HepG2 (cell line): ENCODE results near the gene POU2AF2. TPM values are rescaled to one million over a fixed set of nuclear protein-coding genes. Genes with fewer than 3 reads are reported as not detected.

Experiments
- ATAC-seq: fragments of 200-7000 bp; cut with Tn5 transposase; 3 replicates; pipeline ENCODE4 v1.9.1; 2020; ENCODE audit warnings: mild to moderate bottlenecking, moderate library complexity
- BruUV-seq: library from RNA; stranded (reverse); fragments of 400-500 nt; replicated peaks from 2 replicates; lab custom pipeline; 2021; lab: Mats Ljungman, UMichigan
- CTCF ChIA-PET: fragments of 300-600 bp; formaldehyde crosslinking; extraction: SDS; loops from one replicate; lab custom pipeline; 2021; ENCODE audit warnings: low total read pairs, inconsistent platforms, low intra/inter-chr PET ratio; lab: Yijun Ruan, JAX
- POLR2A ChIA-PET: fragments of 350-600 bp; sonication (Branson Sonifier 250); formaldehyde crosslinking; loops from one replicate; lab custom pipeline; 2020; ENCODE audit warnings: antibody characterized with exemption, inconsistent platforms; lab: Yijun Ruan, JAX
- DNase-seq: peaks from one replicate; pipeline ENCODE4 v3.0.0-alpha.2; 2015; ENCODE audit warnings: low spot score
- FAIRE-seq: peaks from 3 replicates; lab custom pipeline; 2011; peaks lifted over from hg19 to GRCh38; lab: Jason Lieb, UNC
- H2AFZ ChIP-seq: one replicate; pipeline ENCODE4 v1.6.1; 2011; ENCODE audit warnings: low read length, inconsistent platforms
- H3K27ac ChIP-seq: fragments of 300-600 bp; 3 replicates; pipeline ENCODE4 v1.8.0; 2011; ENCODE audit warnings: mixed run types, mild to moderate bottlenecking, mixed read lengths, low read length, inconsistent platforms; ENCODE audit not compliant: insufficient read depth; ENCODE audit errors: extremely low read length
- H3K27me3 ChIP-seq, 2 experiments: fragments of 200-600 bp in 1 of 2; 2 replicates in 1 of 2; 3 replicates in 1 of 2; pipeline versions ENCODE4 v1.6.0 to v1.8.0; 2011; ENCODE audit warnings: low read length in 2 of 2, mild to moderate bottlenecking in 2 of 2, moderate library complexity in 2 of 2, inconsistent platforms in 1 of 2; ENCODE audit not compliant: insufficient read depth in 2 of 2, control insufficient read depth in 1 of 2
- H3K36me3 ChIP-seq, 2 experiments: fragments of 200-600 bp in 1 of 2; replicated peaks in 1 of 2; 2 replicates in 1 of 2; 3 replicates in 1 of 2; pipeline versions ENCODE4 v1.5.1 to v1.8.0; 2011; ENCODE audit warnings: low read length in 2 of 2, inconsistent platforms in 1 of 2; ENCODE audit not compliant: insufficient read depth in 2 of 2, control insufficient read depth in 1 of 2
- H3K4me1 ChIP-seq: 2 replicates; pipeline ENCODE4 v1.5.1; 2012; ENCODE audit warnings: low read length, inconsistent platforms; ENCODE audit not compliant: insufficient read depth
- H3K4me2 ChIP-seq: 2 replicates; pipeline ENCODE4 v1.6.0; 2011; ENCODE audit warnings: low read depth, low read length, inconsistent platforms
- H3K4me3 ChIP-seq, 3 experiments: fragments of 200-600 bp in 1 of 3; sonication (generic), shearing (Covaris generic) in 1 of 3; replicated peaks in 1 of 3; 2 replicates each; pipeline ENCODE4 v1.5.1; 2011 to 2016; ENCODE audit warnings: low read length in 3 of 3, inconsistent platforms in 2 of 3, low read depth in 2 of 3, mild to moderate bottlenecking in 2 of 3, control low read depth in 1 of 3, mixed read lengths in 1 of 3; ENCODE audit not compliant: insufficient read depth in 1 of 3
- H3K79me2 ChIP-seq: one replicate; pipeline ENCODE4 v1.6.1; 2011; ENCODE audit warnings: low read length, inconsistent platforms; ENCODE audit not compliant: insufficient read depth
- H3K9ac ChIP-seq: 2 replicates; pipeline ENCODE4 v1.6.0; 2011; ENCODE audit warnings: mild to moderate bottlenecking, low read depth, low read length, inconsistent platforms; ENCODE audit not compliant: insufficient read depth
- H3K9me3 ChIP-seq: 2 replicates; pipeline ENCODE4 v1.5.1; 2012; ENCODE audit warnings: mild to moderate bottlenecking, low read length
- H4K20me1 ChIP-seq: 2 replicates; pipeline ENCODE4 v1.6.0; 2011; ENCODE audit warnings: inconsistent platforms, mild to moderate bottlenecking, low read length, moderate library complexity; ENCODE audit not compliant: insufficient read depth
- ASH2L ChIP-seq: fragments of 300-600, 200-600 bp; sonication (generic); IDR thresholded peaks from 2 replicates; pipeline ENCODE4 v1.7.0; 2017; ENCODE audit warnings: low read depth, mild to moderate bottlenecking, moderate library complexity, mixed read lengths, low read length; ENCODE audit not compliant: insufficient read length
- E2F1 ChIP-seq: sonication (generic); formaldehyde crosslinking; IDR thresholded peaks from 2 replicates; pipeline ENCODE4 v1.5.0; 2020; ENCODE audit warnings: missing genetic modification reagents
- FOXO1 ChIP-seq: sonication (generic); formaldehyde crosslinking; IDR thresholded peaks from 2 replicates; pipeline ENCODE4 v1.4.0; 2020; ENCODE audit warnings: missing genetic modification reagents
- KDM1A ChIP-seq: IDR thresholded peaks from 2 replicates; pipeline ENCODE4 v1.6.1; 2016; ENCODE audit warnings: missing compliant biosample characterization
- NCOA2 ChIP-seq: sonication (generic); formaldehyde crosslinking; IDR thresholded peaks from 2 replicates; pipeline ENCODE4 v1.8.0; 2022; ENCODE audit warnings: inconsistent platforms
- NR2F6 ChIP-seq, 2 experiments: IDR thresholded peaks; 2 replicates each; pipeline ENCODE4 v1.6.1; 2016; ENCODE audit warnings: antibody characterized with exemption in 1 of 2, mild to moderate bottlenecking in 1 of 2
- ONECUT2 ChIP-seq: sonication (generic); formaldehyde crosslinking; IDR thresholded peaks from 2 replicates; pipeline ENCODE4 v1.4.0; 2020; ENCODE audit warnings: missing genetic modification reagents
- PCBP1 ChIP-seq: fragments of 200-400 bp; formaldehyde crosslinking; IDR thresholded peaks from 2 replicates; pipeline ENCODE4 v1.6.1; 2017; ENCODE audit warnings: mild to moderate bottlenecking, low read depth, low read length, borderline replicate concordance
- RBAK ChIP-seq: sonication (generic); formaldehyde crosslinking; IDR thresholded peaks from 2 replicates; pipeline ENCODE4 v1.5.1; 2020; ENCODE audit warnings: mild to moderate bottlenecking, missing genetic modification reagents
- RCOR2 ChIP-seq: IDR thresholded peaks from 2 replicates; pipeline ENCODE4 v1.6.1; 2016; ENCODE audit warnings: missing biosample characterization, missing genetic modification reagents
- SRY ChIP-seq: sonication (generic); formaldehyde crosslinking; IDR thresholded peaks from 2 replicates; pipeline ENCODE4 v1.8.0; 2022; ENCODE audit warnings: mild to moderate bottlenecking, missing genetic modification reagents
- TRAFD1 ChIP-seq: sonication (generic); formaldehyde crosslinking; IDR thresholded peaks from 2 replicates; pipeline ENCODE4 v1.5.1; 2020; ENCODE audit warnings: missing genetic modification reagents, mild to moderate bottlenecking, borderline replicate concordance
- ZNF274 ChIP-seq: sonication (generic); formaldehyde crosslinking; IDR thresholded peaks from 2 replicates; pipeline ENCODE4 v1.5.1; 2020; ENCODE audit warnings: mild to moderate bottlenecking, missing genetic modification reagents
- ZNF460 ChIP-seq: sonication (generic); formaldehyde crosslinking; IDR thresholded peaks from 2 replicates; pipeline ENCODE4 v1.5.1; 2020; ENCODE audit warnings: missing genetic modification reagents, mild to moderate bottlenecking, borderline replicate concordance
- ZNF567 ChIP-seq: sonication (generic); formaldehyde crosslinking; IDR thresholded peaks from 2 replicates; pipeline ENCODE4 v1.8.1; 2023; ENCODE audit warnings: mild to moderate bottlenecking, missing genetic modification reagents, borderline replicate concordance
- ZNF770 ChIP-seq: sonication (generic); formaldehyde crosslinking; IDR thresholded peaks from 2 replicates; pipeline ENCODE4 v1.5.0; 2020; ENCODE audit warnings: mild to moderate bottlenecking, missing genetic modification reagents
- ZSCAN21 ChIP-seq: sonication (generic); formaldehyde crosslinking; IDR thresholded peaks from 2 replicates; pipeline ENCODE4 v1.8.0; 2022; ENCODE audit warnings: mild to moderate bottlenecking, missing genetic modification reagents, moderate library complexity, borderline replicate concordance
- WGBS: methylation state at CpG from one replicate; pipeline ENCODE4 v1.1.6; 2017; ENCODE audit warnings: low lambda C conversion rate; 5-methylcytosine and 5-hydroxymethylcytosine counted together
- in situ Hi-C: cut with HindIII; loops from 2 replicates; pipeline ENCODE4 v1.10.0; 2017; ENCODE audit warnings: low pct_unique_long_range_greater_than_20kb; ENCODE audit not compliant: extremely low pct_ligation_motif_present
- intact Hi-C: fragments of 100-400 bp; cut with micrococcal nuclease; formaldehyde crosslinking; loops from one replicate; pipeline ENCODE4 v1.10.0; 2022; ENCODE audit not compliant: unreplicated experiment
- polyA plus RNA-seq, 8 experiments: library from polyadenylated mRNA; depleted of rRNA in 3 of 8; stranded (reverse) in 7 of 8; unstranded in 1 of 8; fragments of >200 nt; fragmentation: Illumina TruSeq in 4 of 8; extraction: Trizol in 4 of 8; gene quantifications; 2 replicates each; pipeline versions ENCODE4 v1.2.1 to v1.2.3, GENCODE V29; 2011 to 2016; ENCODE audit warnings: low read depth in 4 of 8, missing spikeins in 1 of 8, mixed read lengths in 1 of 8; ENCODE audit not compliant: insufficient read depth in 1 of 8
- total RNA-seq, 5 experiments: library from RNA; depleted of rRNA; stranded (reverse); fragments of >200 nt; fragmentation: Illumina TruSeq; extraction: Trizol; gene quantifications; 2 replicates each; pipeline ENCODE4 v1.2.3, GENCODE V29; 2016; ENCODE audit warnings: low read depth in 1 of 5

The POU2AF2 gene
- total and polyA plus RNA-seq, 2 of the 13 experiments (the other 11 are each of a cell fraction or from before 2014, with no cell fraction given) = 0.11 TPM; not detected in 1

GRCh38 chr11:111309215-111309915 is 63.8 kb downstream of the POU2AF2 start (continued):
- TF ChIP-seq ZNF770 (no peak), PCBP1 (no peak), ONECUT2 (CRISPR knock-in tag) (peak; percentile 62), NR2F6 (IDR thresholded peaks at IDR 0.05) (0 out of 2 replicates have a peak, but pooled peaks have one; percentile 26), NR2F6 (CRISPR knock-in tag; IDR thresholded peaks at IDR 0.05) (no peak), ZNF567 (CRISPR knock-in tag) (no peak), RCOR2 (no peak), FOXO1 (CRISPR knock-in tag) (no peak)

- CTCF ChIA-PET = no interaction called here
- POLR2A ChIA-PET = interaction anchor here (1.1 to 3.8 kb wide), 3 partner anchors 10 to 25 kb away, joined by 5 to 11 read pairs (median 6); partner anchors contain the start of gene POU2AF3
- no peak for DNase-seq
- Histone ChIP-seq H3K27ac (no peak overlapping the region), H3K4me1 (peaks cover 65% of the 10 kb centered on the region), H3K9ac (no peak overlapping the region), H2AFZ (no peak overlapping the region), H3K4me3 (no peak overlapping the region), H3K4me2 (0 out of 2 replicates have a peak overlapping the region, but pooled peaks have one; percentile 1), H3K9me3 (no peaks in the 10 kb centered on the region), H4K20me1 (no peaks in the 10 kb centered on the region), H3K36me3 (no peaks in the 10 kb centered on the region), H3K27me3 (no peaks in the 10 kb centered on the region), H3K79me2 (no peaks in the 10 kb centered on the region)
- FAIRE-seq = no peak
- intact Hi-C loops = no loop called here
- in situ Hi-C loops = no loop called here
- BruUV-seq = no TSS peak
- 62% methylated on average over 3 of the region's 3 CpGs for WGBS
- ATAC-seq = peak; percentile 23; the same call in 1 of the 3 replicates
- TF ChIP-seq ASH2L (no peak), ZSCAN21 (CRISPR knock-in tag) (no peak), ZNF460 (CRISPR knock-in tag) (no peak), TRAFD1 (no peak), ZNF274 (CRISPR knock-in tag) (no peak), KDM1A (no peak), RBAK (CRISPR knock-in tag) (no peak), SRY (CRISPR knock-in tag) (no peak), FOXO1 (CRISPR knock-in tag) (no peak), E2F1 (CRISPR knock-in tag) (no peak), NCOA2 (CRISPR knock-in tag) (no peak)
These were observed 64.6 kb downstream of the POU2AF2 start for GRCh38 chr11:111310088-111310487.
